K562 (cell line): Measurements from ENCODE around the gene ALX3. TPM values are rescaled to one million over a fixed set of nuclear protein-coding genes. Genes with fewer than 3 reads are reported as not detected.

Experiments
- ATAC-seq: fragments of 200-7000 bp; cut with Tn5 transposase; 3 replicates; pipeline ENCODE4 v1.9.1; 2020; ENCODE audit warnings: moderate library complexity
- BruUV-seq: library from RNA; stranded (reverse); fragments of 400-500 nt; replicated peaks from 2 replicates; lab custom pipeline; 2021; lab: Mats Ljungman, UMichigan
- CTCF ChIA-PET: fragments of 300-600 bp; formaldehyde crosslinking; extraction: SDS; loops from one replicate; lab custom pipeline; 2021; ENCODE audit warnings: low intra/inter-chr PET ratio; lab: Yijun Ruan, JAX
- POLR2A ChIA-PET: fragments of 300-600, 350-650 bp; sonication (Branson Sonifier 250); formaldehyde crosslinking; extraction: SDS; loops from one replicate; lab custom pipeline; 2021; ENCODE audit warnings: antibody characterized with exemption, inconsistent platforms; lab: Yijun Ruan, JAX
- DNase-seq, 4 experiments: peaks; one replicate each; pipeline versions ENCODE4 v3.0.0 to v3.0.0-alpha.2; 2011 to 2018; ENCODE audit warnings: low spot score in 3 of 4, mixed read lengths in 3 of 4; ENCODE audit errors: extremely low read depth in 1 of 4
- FAIRE-seq: peaks from 2 replicates; lab custom pipeline; 2011; peaks lifted over from hg19 to GRCh38; lab: Jason Lieb, UNC
- H2AFZ ChIP-seq: 2 replicates; pipeline ENCODE4 v1.6.0; 2011; ENCODE audit warnings: low read depth, low read length, control low read depth, inconsistent platforms
- H3K27ac ChIP-seq: fragments of 200-600 bp; 3 replicates; pipeline ENCODE4 v1.8.0; 2011; ENCODE audit warnings: low read depth, mild to moderate bottlenecking, control low read depth, inconsistent platforms, low read length, moderate library complexity, mixed read lengths; ENCODE audit errors: extremely low read depth
- H3K27me3 ChIP-seq, 2 experiments: fragments of 300-600 bp in 1 of 2; 2 replicates in 1 of 2; 3 replicates in 1 of 2; pipeline versions ENCODE4 v1.6.0 to v1.8.0; 2011; ENCODE audit warnings: inconsistent platforms in 2 of 2, low read length in 2 of 2, mild to moderate bottlenecking in 1 of 2, mixed read lengths in 1 of 2, moderate library complexity in 1 of 2; ENCODE audit not compliant: control insufficient read depth in 2 of 2, insufficient read depth in 2 of 2
- H3K36me3 ChIP-seq: fragments of 300-600 bp; 3 replicates; pipeline ENCODE4 v1.8.0; 2011; ENCODE audit warnings: mild to moderate bottlenecking, low read length, inconsistent platforms; ENCODE audit not compliant: control insufficient read depth, insufficient read depth
- H3K4me1 ChIP-seq, 2 experiments: fragments of 200-600 bp in 1 of 2; replicated peaks in 1 of 2; 2 replicates in 1 of 2; 3 replicates in 1 of 2; pipeline versions ENCODE4 v1.5.1 to v1.8.0; 2011; ENCODE audit warnings: inconsistent platforms in 2 of 2, low read length in 2 of 2, mild to moderate bottlenecking in 1 of 2, mixed read lengths in 1 of 2, moderate library complexity in 1 of 2; ENCODE audit not compliant: control insufficient read depth in 2 of 2, insufficient read depth in 2 of 2
- H3K4me2 ChIP-seq: 2 replicates; pipeline ENCODE4 v1.6.1; 2011; ENCODE audit warnings: low read length, control low read depth, inconsistent platforms, mixed read lengths; ENCODE audit not compliant: insufficient read depth
- H3K4me3 ChIP-seq: fragments of 200-600 bp; sonication (generic), shearing (Covaris generic); 2 replicates; pipeline ENCODE4 v1.5.1; 2016; ENCODE audit warnings: control low read depth, inconsistent platforms
- H3K79me2 ChIP-seq: fragments of 200-600 bp; 3 replicates; pipeline ENCODE4 v1.8.0; 2011; ENCODE audit warnings: low read length, inconsistent platforms; ENCODE audit not compliant: control insufficient read depth, insufficient read depth
- H3K9ac ChIP-seq, 2 experiments: 2 replicates each; pipeline versions ENCODE4 v1.6.0 to v1.6.1; 2011; ENCODE audit warnings: low read depth in 2 of 2, low read length in 2 of 2, control low read depth in 1 of 2, inconsistent platforms in 1 of 2, mild to moderate bottlenecking in 1 of 2, mixed read lengths in 1 of 2; ENCODE audit not compliant: insufficient read depth in 1 of 2
- H3K9me1 ChIP-seq: one replicate; pipeline ENCODE4 v1.6.0; 2011; ENCODE audit warnings: inconsistent platforms, mild to moderate bottlenecking, low read length, moderate library complexity; ENCODE audit not compliant: control insufficient read depth, insufficient read depth
- H3K9me3 ChIP-seq: replicated peaks from 2 replicates; pipeline ENCODE4 v1.5.1; 2011; ENCODE audit warnings: low read depth, low read length, inconsistent platforms; ENCODE audit not compliant: control insufficient read depth, insufficient read depth
- H4K20me1 ChIP-seq: replicated peaks from 2 replicates; pipeline ENCODE4 v1.6.1; 2011; ENCODE audit warnings: low read length, inconsistent platforms, mixed read lengths; ENCODE audit not compliant: control insufficient read depth, insufficient read depth
- SAFB ChIP-seq: fragments of 200-400 bp; formaldehyde crosslinking; IDR thresholded peaks from 2 replicates; pipeline ENCODE4 v1.6.1; 2017; ENCODE audit warnings: low read depth, low read length, borderline replicate concordance
- ZKSCAN1 ChIP-seq: fragments of 150-350 bp; IDR thresholded peaks from 2 replicates; pipeline ENCODE4 v1.6.1; 2016; ENCODE audit warnings: low read depth, low read length
- WGBS: fragments of 100-300 bp; shearing (Covaris generic); methylation state at CpG from one replicate; pipeline ENCODE4 v1.1.6; 2016; ENCODE audit warnings: low coverage, mixed read lengths; ENCODE audit not compliant: insufficient coverage; ENCODE audit errors: missing lambda C conversion rate; 5-methylcytosine and 5-hydroxymethylcytosine counted together
- in situ Hi-C: fragments of 300-500 bp; cut with MboI; formaldehyde crosslinking; loops from 4 replicates; pipeline ENCODE4 v1.15.0; 2018; ENCODE audit warnings: inconsistent platforms, mixed read lengths
- intact Hi-C: fragments of 100-400 bp; cut with micrococcal nuclease; formaldehyde crosslinking; loops from 2 replicates; pipeline ENCODE4 v1.14.2; 2022
- polyA plus RNA-seq, 8 experiments: library from polyadenylated mRNA; depleted of rRNA in 4 of 8; stranded (reverse) in 5 of 8; unstranded in 3 of 8; fragments of >200 nt; fragmentation: Nextera tagmentation in 2 of 8; fragmentation: Illumina TruSeq in 1 of 8; extraction: Ambion mirVana in 2 of 8; extraction: Trizol in 1 of 8; gene quantifications; 2 replicates each; pipeline versions ENCODE4 v1.2.1 to v1.2.3, GENCODE V29; 2011 to 2014; ENCODE audit warnings: inconsistent platforms in 1 of 8, missing spikeins in 1 of 8
- total RNA-seq, 7 experiments: library from RNA; depleted of rRNA in 6 of 7; stranded (reverse); fragments of >200 nt in 6 of 7; fragmentation: Illumina TruSeq in 2 of 7; extraction: Trizol in 2 of 7; gene quantifications; 2 replicates each; pipeline versions ENCODE4 v1.2.1 to v1.2.3, GENCODE V29; 2011 to 2021; ENCODE audit warnings: low replicate concordance in 1 of 7

ALX3 gene
- total and polyA plus RNA-seq, 9 of the 15 experiments (the other 6 are each of a cell fraction or from before 2014, with no cell fraction given): not detected

DNA sequence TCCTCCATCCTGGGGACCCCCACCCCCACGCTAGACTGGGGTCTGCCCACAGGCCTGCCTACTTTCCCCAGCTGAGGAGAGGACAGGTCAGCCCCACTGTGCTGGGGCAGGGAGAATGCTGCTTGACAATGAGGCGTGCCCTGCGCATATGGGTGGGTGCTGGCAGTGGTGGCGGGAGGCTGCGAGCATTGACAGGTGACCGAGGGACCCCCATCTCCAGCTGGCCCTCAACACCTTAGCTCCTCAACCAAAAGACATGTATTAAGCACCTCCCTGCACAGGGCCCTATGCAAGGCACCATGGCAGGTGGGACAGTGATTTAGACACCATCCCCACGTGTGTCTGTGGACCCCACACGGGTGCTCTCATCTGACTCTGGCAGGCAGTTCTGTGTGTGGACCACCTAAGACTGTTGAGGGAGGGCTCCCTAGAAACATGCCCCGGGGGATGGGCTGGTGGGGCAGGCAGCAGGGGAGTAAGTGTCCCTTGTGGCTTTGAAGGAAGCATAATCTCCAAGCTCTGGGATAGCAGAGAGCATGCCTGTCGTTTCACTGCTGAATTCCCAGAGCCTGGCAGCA lies 18.4 kb upstream of the ALX3 start:
- Histone ChIP-seq H2AFZ (no peak overlapping the region), H3K4me3 (no peak overlapping the region), H4K20me1 (no peaks in the 10 kb centered on the region; the same call in 1 of the 2 replicates), H3K4me2 (no peak overlapping the region), H3K36me3 (no peaks in the 10 kb centered on the region), H3K27ac (no peak overlapping the region), H3K9me3 (no peaks in the 10 kb centered on the region), H3K27me3 (peaks cover 25 to 45% of the 10 kb centered on the region in 2 experiments; a peak in 4 of 5 replicates), H3K4me1 (peaks cover 13 to 22% of the 10 kb centered on the region in 2 experiments), H3K9ac (peak overlapping the region in 1 of 2 experiments; percentile 15; a peak in 2 of 4 replicates), H3K9me1 (peaks cover 5% of the 10 kb centered on the region), H3K79me2 (no peaks in the 10 kb centered on the region)
- intact Hi-C loops: loop anchor here (2.0 kb wide), 2 partner anchors 16 to 28 kb away; no protein-coding TSS in a partner anchor
- 0 out of 2 replicates have a peak, but pooled peaks have one; percentile 65 for TF ChIP-seq ZKSCAN1
- TF ChIP-seq SAFB: no peak
- ATAC-seq (no peak), DNase-seq (no peak), FAIRE-seq (no peak)
- WGBS: 14% methylated on average over 10 of the region's 10 CpGs
- POLR2A ChIA-PET: interaction anchor here (0.9 to 1.3 kb wide), 7 partner anchors 10 to 372 kb away, joined by 3 to 9 read pairs (median 3); no protein-coding TSS in a partner anchor
- in situ Hi-C loops: no loop called here
- CTCF ChIA-PET: interaction anchor here (1.7 kb wide), 1 partner anchor 16 kb away, joined by 14 read pairs; no protein-coding TSS in a partner anchor
- BruUV-seq: no TSS peak
